GM21786 (cell line): ENCODE results near the gene SSH2.
"Not testable (repeated sequence)": the region's sequence is repeated elsewhere in the genome, so short reads cannot be mapped to it uniquely, and the experiment has no call there.

Experiments used
- ATAC-seq: cut with Tn5 transposase; IDR thresholded peaks from one replicate; pipeline ENCODE4 v1.9.1; 2021; ENCODE audit not compliant: unreplicated experiment

SSH2 gene

GRCh38 chr17:29674281-29674680 lies 255.7 kb downstream of the SSH2 start:
- no peak for ATAC-seq

GRCh38 chr17:29671661-29672060 lies 258.4 kb downstream of the SSH2 start:
- ATAC-seq = no peak

- ATAC-seq = no peak
These were observed 260.8 kb downstream of the SSH2 start for GRCh38 chr17:29669266-29669665.

- ATAC-seq = no peak
These were observed 262.1 kb downstream of the SSH2 start for GRCh38 chr17:29667969-29668368.

- ATAC-seq = no peak
These were observed 264.6 kb downstream of the SSH2 start for GRCh38 chr17:29665481-29665810.

- no peak for ATAC-seq
These were observed 265.1 kb downstream of the SSH2 start for GRCh38 chr17:29664743-29665480.

GRCh38 chr17:29663155-29663554 lies 266.9 kb downstream of the SSH2 start:
- ATAC-seq = no peak

GRCh38 chr17:29661213-29661612 lies 268.8 kb downstream of the SSH2 start:
- no peak for ATAC-seq

GRCh38 chr17:29659155-29659554 lies 270.9 kb downstream of the SSH2 start:
- ATAC-seq = no peak

GRCh38 chr17:29655323-29655722 lies 274.7 kb downstream of the SSH2 start:
- no peak for ATAC-seq

GRCh38 chr17:29653995-29654714 lies 275.9 kb downstream of the SSH2 start:
- ATAC-seq = no peak

GRCh38 chr17:29652976-29653375 lies 277.1 kb downstream of the SSH2 start:
- no peak for ATAC-seq

- ATAC-seq = not testable (repeated sequence)
These were observed 278.1 kb downstream of the SSH2 start for GRCh38 chr17:29651913-29652312.

GRCh38 chr17:29650396-29650795 lies 279.6 kb downstream of the SSH2 start:
- ATAC-seq = no peak

- no peak for ATAC-seq
These were observed 280.7 kb downstream of the SSH2 start for GRCh38 chr17:29649359-29649758.

- ATAC-seq = no peak
These were observed 282.0 kb downstream of the SSH2 start for GRCh38 chr17:29648005-29648404.

- ATAC-seq = no peak
These were observed 284.4 kb downstream of the SSH2 start for GRCh38 chr17:29645515-29646051.

GRCh38 chr17:29643817-29644160 lies 286.2 kb downstream of the SSH2 start:
- no peak for ATAC-seq

GRCh38 chr17:29642171-29642611 lies 287.8 kb downstream of the SSH2 start:
- ATAC-seq = no peak

GRCh38 chr17:29640981-29641642 lies 288.9 kb downstream of the SSH2 start:
- ATAC-seq = no peak

GRCh38 chr17:29640413-29640812 lies 289.6 kb downstream of the SSH2 start:
- ATAC-seq = no peak

GRCh38 chr17:29633886-29634285 lies 296.1 kb downstream of the SSH2 start:
- ATAC-seq = no peak
